Measurements from ENCODE around the gene SLCO1B3. TPM values are rescaled to one million over a fixed set of nuclear protein-coding genes. Genes with fewer than 3 reads are reported as not detected.

SLCO1B3 gene
- total and polyA plus RNA-seq, 2 donors (not counting 3 experiments of a cell fraction or from before 2014, with no cell fraction given): not detected

- Histone ChIP-seq H3K27ac (ENCODE audit: insufficient read depth, low read depth, low read length) (no peak overlapping the region), H2AFZ (ENCODE audit: low read depth, low read length) (no peak overlapping the region), H3K27me3 (ENCODE audit: control insufficient read depth in 2 of 2, insufficient read depth in 2 of 2, low read length in 2 of 2) (no peaks in the 10 kb centered on the region), H3K4me1 (ENCODE audit: control insufficient read depth, extremely low read depth, insufficient read depth, low read length) (no peaks in the 10 kb centered on the region), H3K9me3 (replicated peaks; ENCODE audit: control insufficient read depth, insufficient read depth, low read length) (no peaks in the 10 kb centered on the region), H3K9ac (replicated peaks; ENCODE audit: extremely low read depth, insufficient read depth, low read length) (no peak overlapping the region), H4K20me1 (replicated peaks; ENCODE audit: control insufficient read depth, extremely low read depth, insufficient read depth, low read length) (no peaks in the 10 kb centered on the region), H3K9me1 (replicated peaks; ENCODE audit: control insufficient read depth, extremely low read depth, insufficient read depth, low read length) (no peaks in the 10 kb centered on the region), H3K36me3 (ENCODE audit: control insufficient read depth in 2 of 2, extremely low read depth in 1 of 2, insufficient read depth in 2 of 2, low read length in 2 of 2) (no peaks in the 10 kb centered on the region), H3K4me3 (replicated peaks in 1 of 3; ENCODE audit: insufficient read depth in 1 of 3, low read depth in 1 of 3, low read length in 3 of 3) (no peak overlapping the region), H3K4me2 (ENCODE audit: insufficient read depth, low read length) (no peak overlapping the region), H3K79me2 (ENCODE audit: control insufficient read depth, insufficient read depth, low read length) (no peaks in the 10 kb centered on the region)
- no peak for DNase-seq (ENCODE audit: low read depth, low spot score)
- TF ChIP-seq POLR2A (IDR thresholded peaks at IDR 0.05; ENCODE audit: low read depth, low read length) (no peak), MYC (IDR thresholded peaks at IDR 0.05; ENCODE audit: low read depth, low read length) (no peak), CTCF (IDR thresholded peaks at IDR 0.05; ENCODE audit: extremely low read depth in 1 of 2, insufficient read depth in 1 of 2, low read depth in 1 of 2, low read length in 2 of 2) (no peak), FOS (IDR thresholded peaks at IDR 0.05; ENCODE audit: borderline replicate concordance, insufficient read depth, low read length) (no peak), JUN (IDR thresholded peaks at IDR 0.05; ENCODE audit: borderline replicate concordance, insufficient read depth, insufficient read length, low read depth) (no peak), EZH2 (IDR thresholded peaks at IDR 0.05; ENCODE audit: borderline replicate concordance, low read depth, low read length, severe bottlenecking) (no peak), POLR2AphosphoS5 (IDR thresholded peaks at IDR 0.05; ENCODE audit: insufficient read depth, low read depth, low read length) (no peak), GATA2 (IDR thresholded peaks at IDR 0.05; ENCODE audit: insufficient read depth, insufficient read length, low read depth, low read length) (no peak), MAX (IDR thresholded peaks at IDR 0.05; ENCODE audit: insufficient read depth, insufficient read length) (no peak)
- POLR2A ChIA-PET: no interaction called here
- no TSS peak for BruUV-seq (replicated peaks)
- no peak for FAIRE-seq
- CTCF ChIA-PET: no interaction called here
- dilution Hi-C loops (cut with MboI; ENCODE audit: extremely low pct_ligation_motif_present, low sequenced_read_pairs): no loop called here
- intact Hi-C loops (cut with micrococcal nuclease): no loop called here
These were observed 107.3 kb downstream of the SLCO1B3 start for GRCh38 chr12:20917819-20918218.

All from endothelial cell of umbilical vein (primary cell).